ENCODE results near the gene DCTPP1.

The DCTPP1 gene

GRCh38 chr16:30446203-30446595, 16.4 kb upstream of the DCTPP1 start:
- no peak for DNase-seq

GRCh38 chr16:30445408-30446202, 15.8 kb upstream of the DCTPP1 start, which contains the start of gene SEPHS2:
Gene SEPHS2, minus strand, starts transcription at chr16:30445874. Its CDS starts 147 bp downstream, at chr16:30445727.
- peak; percentile 99 for DNase-seq

GRCh38 chr16:30445149-30445407, 15.2 kb upstream of the DCTPP1 start:
- DNase-seq: no peak

GRCh38 chr16:30444231-30445148, 14.7 kb upstream of the DCTPP1 start:
- DNase-seq: no peak

GRCh38 chr16:30443631-30444030, 13.8 kb upstream of the DCTPP1 start:
- no peak for DNase-seq

- peak; percentile 56 for DNase-seq
These were observed 10.0 kb upstream of the DCTPP1 start for GRCh38 chr16:30439720-30440348.

GRCh38 chr16:30438835-30439234, 9.0 kb upstream of the DCTPP1 start:
- DNase-seq: no peak

GRCh38 chr16:30437511-30438046, 7.7 kb upstream of the DCTPP1 start:
- no peak for DNase-seq

DNA sequence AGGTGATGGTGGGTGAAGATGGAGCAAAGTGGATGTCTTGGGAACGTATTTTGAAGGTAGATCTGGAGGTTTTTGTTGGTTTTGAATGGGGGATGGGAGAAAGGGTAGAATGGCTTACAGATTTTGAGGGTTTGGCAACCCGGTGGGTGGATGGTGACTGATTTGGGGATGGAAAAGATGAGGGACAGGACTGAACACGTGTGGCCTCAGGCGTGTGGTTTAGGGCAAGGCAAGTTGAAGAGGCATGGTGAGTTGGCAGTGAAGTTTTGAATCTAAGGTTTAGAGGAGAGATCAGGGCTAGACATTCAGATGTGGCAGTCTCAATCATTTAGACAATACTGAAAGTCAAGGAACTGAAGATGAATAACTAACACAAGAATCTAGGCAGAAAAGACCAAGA, 5.0 kb upstream of the DCTPP1 start:
- no peak for DNase-seq

- DNase-seq: no peak
These were observed 669 bp upstream of the DCTPP1 start for GRCh38 chr16:30430428-30430970.

- DNase-seq: no peak
These were observed 482 bp downstream of the DCTPP1 start for GRCh38 chr16:30429418-30429677.

DNA sequence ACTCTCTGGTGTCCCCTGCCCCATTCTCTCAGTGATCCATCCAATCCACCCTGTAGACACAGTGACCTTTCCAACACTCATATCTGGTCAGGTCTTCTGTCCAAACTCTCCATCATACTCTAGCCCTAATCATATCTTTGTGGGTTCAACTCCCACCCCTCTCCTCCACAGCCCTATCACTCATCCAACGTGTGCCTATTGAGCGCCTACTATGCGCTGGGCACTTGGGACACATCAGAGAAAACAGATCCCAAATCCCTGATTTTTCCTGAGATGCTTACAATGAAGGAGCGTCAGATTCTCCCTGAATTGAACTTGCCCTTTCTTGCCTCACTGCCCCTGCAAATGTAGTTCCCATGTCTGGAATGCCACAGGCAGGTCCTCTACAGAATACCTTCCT, 1.8 kb downstream of the DCTPP1 start:
- no peak for DNase-seq

DNA sequence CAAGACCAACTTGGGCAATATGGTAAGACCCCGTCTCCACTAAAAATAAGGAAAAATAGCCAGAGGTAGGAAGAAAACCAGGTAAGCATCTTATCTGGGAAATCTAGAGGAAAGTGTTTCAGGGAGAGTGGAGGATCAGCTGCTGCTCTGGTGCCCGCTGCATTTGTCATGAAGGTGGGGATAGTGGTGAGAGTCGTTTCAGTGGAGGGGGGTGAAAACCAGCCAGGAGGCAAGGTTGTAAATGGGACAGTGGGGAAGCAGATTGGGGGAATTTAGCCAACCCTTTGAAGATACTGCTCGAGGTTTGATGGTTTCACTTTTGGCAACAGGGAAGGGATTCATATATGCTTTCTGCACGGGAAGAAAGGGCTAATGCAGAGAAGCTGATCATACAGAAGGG, 8.8 kb downstream of the DCTPP1 start:
- no peak for DNase-seq

DNA sequence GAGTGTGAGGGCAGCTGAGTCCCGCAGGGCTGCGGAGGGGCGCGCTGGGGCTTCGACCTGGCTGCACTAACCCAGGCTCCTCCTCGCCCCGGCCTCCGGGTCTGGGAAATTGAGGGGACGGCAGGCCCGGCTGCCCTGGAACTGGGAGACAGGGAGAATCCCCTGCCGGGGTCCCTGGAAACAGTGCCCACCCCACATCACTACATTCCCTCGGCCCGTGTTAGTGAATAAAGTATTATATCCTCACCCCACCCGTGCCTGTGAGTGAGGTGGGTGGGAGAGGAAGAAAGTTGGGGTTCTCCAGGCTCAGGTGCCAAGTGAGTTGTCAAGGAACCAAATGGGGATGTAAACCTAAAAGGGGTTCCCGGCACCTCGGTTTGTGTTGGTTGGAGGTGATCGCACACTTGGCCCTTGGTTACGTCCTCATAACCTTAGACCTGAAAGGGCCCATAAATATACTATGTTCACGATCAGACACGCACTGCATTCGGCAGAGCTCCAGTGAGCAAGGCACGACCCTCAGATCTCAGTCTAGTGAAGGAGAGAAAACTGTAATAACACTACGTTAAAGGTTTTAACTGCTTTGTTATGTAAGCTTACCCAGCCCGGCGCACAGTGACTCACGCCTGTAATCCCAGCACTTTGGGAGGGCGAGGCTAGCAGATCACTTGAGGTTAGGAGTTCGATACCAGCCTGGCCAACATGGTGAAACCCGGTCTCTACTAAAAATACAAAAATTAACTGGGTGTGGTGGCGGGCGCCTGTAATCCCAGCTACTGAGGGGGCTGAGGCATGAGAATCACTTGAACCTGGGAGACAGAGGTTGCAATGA, 11.3 kb downstream of the DCTPP1 start:
- DNase-seq: peak; percentile 34

GRCh38 chr16:30417529-30418349, 12.1 kb downstream of the DCTPP1 start:
- peak; percentile 97 for DNase-seq

- peak; percentile 33 for DNase-seq
These were observed 13.0 kb downstream of the DCTPP1 start for GRCh38 chr16:30416624-30417528.

DNA sequence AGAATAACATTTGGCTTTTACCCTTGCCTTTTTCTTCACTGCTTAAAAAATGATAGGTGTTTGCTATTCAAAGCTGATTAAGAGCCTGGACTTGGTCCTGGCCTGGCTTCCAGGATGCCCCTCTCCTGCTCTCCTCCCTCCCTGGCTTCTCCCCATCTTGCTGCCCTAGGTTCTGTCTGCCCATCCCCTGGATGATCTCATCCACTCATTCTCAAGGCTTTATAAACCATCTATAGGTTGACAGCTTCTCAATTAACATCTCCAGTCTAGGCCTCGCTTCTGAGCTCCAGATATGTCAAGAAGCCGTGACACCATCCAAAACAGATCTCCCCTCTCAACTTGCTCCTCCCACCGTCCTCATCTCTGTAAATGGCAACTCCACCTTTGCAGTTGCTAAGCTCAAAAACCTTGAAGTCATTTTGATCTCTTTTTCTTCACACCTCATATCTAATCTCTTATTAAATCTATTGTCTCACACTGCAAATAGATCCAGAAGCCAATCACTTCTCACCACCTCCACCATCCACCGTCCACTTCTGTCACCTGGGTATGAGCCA, 13.7 kb downstream of the DCTPP1 start:
- DNase-seq: no peak

DNA sequence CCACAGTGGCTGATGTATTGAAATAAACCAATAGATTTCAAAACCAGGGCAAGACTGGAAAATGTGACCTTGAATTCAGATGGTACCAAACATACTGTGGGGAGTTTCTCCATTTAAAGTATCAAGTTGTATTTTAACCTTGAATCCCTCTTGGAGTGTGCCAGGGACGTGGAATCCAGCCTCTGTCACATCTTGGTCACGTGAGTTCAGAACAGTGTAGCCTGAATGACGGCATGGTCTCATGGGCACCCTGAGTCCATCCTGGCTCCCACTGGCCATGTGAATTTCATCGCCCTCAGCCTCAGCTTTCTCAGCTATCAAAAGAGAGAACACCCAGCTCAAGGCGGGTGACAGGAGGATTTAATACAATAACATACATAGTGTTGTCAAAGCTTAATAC, 15.7 kb downstream of the DCTPP1 start:
- no peak for DNase-seq

DNA sequence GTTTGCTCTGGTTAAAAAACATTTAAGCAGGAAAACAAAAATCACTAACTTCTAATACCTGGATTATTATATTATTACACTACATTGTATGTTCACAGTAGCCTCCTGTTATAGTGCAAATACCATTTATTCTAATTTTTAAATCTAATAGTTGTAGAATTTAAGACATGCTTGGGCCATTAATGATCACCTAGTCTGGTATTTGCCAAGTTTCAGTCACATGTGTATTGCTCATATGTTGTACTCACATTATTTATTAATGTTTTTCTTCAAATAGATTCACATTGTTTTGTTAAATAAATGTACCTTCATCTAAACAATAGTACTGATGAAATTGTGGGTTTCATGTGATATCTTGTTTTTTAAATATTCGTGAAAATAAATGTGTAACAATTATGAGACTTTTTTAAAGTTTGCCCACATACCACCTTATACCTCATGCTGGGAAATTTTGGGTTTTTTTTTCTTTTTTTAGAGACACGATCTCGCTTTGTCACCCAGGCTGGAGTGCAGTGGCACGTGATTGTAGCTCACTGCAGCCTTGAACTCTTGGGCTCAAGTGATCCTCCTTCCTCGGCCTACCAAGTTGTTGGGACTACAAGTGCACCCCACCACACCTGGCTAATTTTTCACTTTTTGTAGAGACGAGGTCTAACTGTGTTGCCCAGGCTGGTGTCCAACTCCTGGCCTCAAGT, 16.6 kb downstream of the DCTPP1 start:
- no peak for DNase-seq
